GM18499 (cell line): Measurements from ENCODE around the gene INSC.

ENCODE experiments used
- ATAC-seq: cut with Tn5 transposase; IDR thresholded peaks from one replicate; pipeline ENCODE4 v1.9.1; 2021; ENCODE audit warnings: moderate number of reproducible peaks; ENCODE audit not compliant: insufficient read depth, unreplicated experiment

Gene INSC

DNA sequence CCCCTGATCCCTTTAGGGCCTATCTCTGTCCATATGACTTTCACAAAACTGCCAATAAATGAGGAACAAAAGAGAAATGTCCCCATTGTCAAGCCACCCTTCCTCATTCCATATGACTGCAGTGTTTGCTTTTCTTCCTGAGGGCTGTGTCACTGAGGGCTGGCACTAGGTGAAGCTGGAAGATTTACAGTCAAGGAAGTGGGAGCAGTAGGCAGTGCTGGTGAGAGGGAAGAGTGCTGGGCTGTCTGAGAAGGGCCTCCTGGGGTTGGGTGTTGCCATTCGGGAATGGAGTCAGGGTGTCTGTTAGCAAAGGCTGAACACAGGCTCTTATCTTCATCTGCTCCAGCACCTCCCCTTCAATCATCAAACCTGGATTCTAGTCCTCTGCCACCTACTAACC lies 30.9 kb downstream of the INSC start:
- no peak for ATAC-seq

- no peak for ATAC-seq
Measured at GRCh38 chr11:15146271-15147003, 31.7 kb downstream of the INSC start.

DNA sequence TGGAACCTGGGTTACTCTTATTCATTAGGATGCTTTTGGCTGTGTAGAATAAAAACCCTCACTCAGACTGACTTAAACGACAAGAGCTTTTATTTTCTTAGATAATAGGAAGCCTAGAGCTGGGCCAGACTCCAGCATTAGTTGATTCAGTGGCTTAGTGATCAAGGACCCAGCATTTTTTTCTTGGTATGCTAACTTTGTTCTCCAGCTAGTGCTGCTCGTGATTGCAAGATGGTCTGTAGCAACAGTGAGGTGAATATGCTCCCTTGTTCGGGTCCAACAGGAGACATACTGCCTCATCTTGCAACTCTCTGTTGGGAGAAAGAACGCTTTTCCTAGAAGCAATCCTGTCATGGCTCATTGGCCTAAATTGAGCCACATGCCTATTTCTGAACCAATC lies 33.4 kb downstream of the INSC start:
- ATAC-seq = no peak

- no peak for ATAC-seq
Measured at GRCh38 chr11:15149050-15149449, 34.3 kb downstream of the INSC start.

- ATAC-seq = no peak
Measured at GRCh38 chr11:15150507-15150906, 35.8 kb downstream of the INSC start.

- no peak for ATAC-seq
Measured at GRCh38 chr11:15153231-15153630, 38.5 kb downstream of the INSC start.

- ATAC-seq = no peak
Measured at GRCh38 chr11:15157181-15157580, 42.5 kb downstream of the INSC start.

DNA sequence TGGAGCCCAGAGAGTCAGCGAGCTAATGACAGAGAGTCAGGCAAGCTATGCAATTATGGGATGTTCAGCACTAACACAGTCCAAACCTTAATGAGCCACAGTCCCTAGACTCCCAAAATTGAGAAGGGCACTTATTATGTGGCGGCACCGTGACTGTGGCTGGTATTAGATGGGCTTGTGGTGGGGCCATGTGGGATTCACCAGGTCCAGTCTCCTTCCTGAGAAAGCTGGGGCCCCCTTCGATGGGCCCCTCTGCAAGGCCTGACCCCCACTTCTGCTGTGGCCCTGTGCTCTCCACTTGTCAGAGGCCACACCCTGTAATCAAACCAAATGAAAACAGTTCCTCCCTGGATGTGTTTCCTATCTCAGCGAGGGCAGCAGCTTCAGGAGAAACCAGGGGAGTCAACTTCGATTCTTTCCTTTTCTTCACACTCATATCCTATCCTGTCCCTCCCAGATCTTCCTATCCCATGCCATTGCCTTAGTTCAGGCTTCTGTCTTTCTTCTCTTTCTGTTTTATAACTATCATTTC lies 42.9 kb downstream of the INSC start:
- ATAC-seq = no peak

DNA sequence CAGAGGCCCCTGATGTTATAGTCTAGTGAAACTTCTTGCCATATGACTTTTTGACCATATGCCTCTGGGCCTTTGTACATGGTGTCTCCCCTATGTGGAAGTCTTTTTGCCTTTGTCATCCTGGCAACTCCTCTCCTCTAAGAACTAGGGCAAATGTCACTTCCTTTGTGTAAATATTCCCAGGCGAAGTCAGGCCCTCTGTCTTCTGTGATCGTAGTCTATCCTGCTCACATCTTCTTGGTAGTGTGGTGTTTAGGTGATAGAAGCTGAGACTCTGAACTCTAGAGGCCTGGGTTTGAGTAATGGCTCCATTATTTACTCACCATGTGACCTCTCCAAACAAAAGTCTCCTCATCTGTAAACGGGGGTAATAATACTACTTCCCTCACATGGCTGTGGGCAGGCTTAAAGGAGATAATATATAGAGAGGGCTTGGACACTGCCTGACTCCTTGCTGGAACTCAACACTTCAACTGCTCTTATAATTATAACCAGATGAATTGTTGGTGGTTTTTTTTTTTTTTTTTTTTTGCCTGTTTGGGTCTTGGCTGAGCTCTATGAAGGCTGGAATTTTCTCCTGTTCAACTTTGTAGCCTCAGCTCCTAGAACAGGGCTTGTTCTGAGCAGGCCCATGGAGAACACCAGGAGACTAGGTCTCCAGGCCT lies 43.8 kb downstream of the INSC start:
- no peak for ATAC-seq

GRCh38 chr11:15159085-15159484 lies 44.4 kb downstream of the INSC start:
- ATAC-seq = no peak

GRCh38 chr11:15161790-15162189 lies 47.1 kb downstream of the INSC start:
- ATAC-seq = no peak

- no peak for ATAC-seq
Measured at GRCh38 chr11:15163136-15163535, 48.4 kb downstream of the INSC start.

GRCh38 chr11:15166204-15166603 lies 51.5 kb downstream of the INSC start:
- no peak for ATAC-seq

- ATAC-seq = no peak
Measured at GRCh38 chr11:15169815-15170551, 55.3 kb downstream of the INSC start.

DNA sequence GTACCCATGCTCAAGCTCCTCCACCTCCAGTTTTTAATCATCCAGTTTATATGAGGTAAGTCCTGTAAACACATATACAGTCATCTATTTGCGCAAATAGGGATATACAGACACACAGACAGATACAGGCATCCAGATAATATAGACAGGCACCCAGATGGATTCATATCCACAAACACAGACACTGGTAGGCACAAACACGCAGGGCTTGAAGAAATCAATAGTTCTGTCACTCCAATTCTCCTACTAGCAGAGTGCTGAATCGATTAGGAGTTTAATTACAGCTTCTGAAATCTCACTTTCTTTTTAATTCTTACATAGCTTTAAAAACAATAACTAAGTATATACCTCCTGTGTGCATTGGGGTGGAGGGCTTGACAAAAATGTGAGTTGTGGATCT lies 56.0 kb downstream of the INSC start:
- no peak for ATAC-seq

DNA sequence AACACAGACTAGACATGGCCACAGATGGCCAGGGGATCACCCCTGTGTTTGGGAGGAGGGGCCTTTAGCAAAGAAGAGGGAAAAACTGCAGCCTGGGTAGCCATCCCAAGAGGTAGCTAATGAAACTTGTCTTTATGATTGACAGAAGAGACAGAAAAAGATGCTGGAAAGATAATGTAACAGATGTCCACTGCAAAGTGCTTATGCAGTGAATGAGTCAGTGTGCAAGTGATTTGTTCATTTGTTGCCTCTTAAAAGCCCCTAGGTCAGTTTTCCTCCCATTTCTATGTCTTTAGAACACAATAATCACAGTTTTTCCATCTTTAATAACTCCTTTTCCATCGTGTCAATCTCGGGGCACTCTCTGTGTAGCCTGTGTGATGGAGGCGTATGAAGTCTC lies 57.2 kb downstream of the INSC start:
- ATAC-seq = no peak

- no peak for ATAC-seq
Measured at GRCh38 chr11:15175831-15176230, 61.1 kb downstream of the INSC start.

DNA sequence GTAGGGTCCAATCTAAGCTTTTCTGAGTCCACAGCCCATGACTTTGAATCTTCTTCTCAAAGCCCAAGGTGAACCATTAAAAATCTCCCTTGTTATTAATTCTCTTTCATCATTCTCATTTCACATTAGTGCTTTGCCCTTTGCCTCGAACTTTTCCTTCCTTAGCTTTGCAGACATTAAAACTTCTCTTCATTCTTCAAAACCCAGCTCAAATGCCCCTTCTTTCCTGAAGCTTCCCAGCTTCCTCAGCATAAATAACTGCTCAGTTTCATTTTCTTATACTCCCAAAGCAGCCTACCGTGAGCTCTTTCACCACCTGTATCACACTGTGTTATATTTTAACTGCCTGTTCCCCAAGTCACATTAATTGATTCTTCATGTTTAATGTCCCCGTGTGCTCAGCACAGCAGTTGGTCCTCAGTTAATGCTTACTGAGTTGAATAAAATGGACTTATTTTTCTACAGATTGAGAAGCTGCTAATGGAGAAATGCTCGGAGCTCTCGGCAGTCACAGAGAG lies 62.0 kb downstream of the INSC start:
- ATAC-seq = no peak

DNA sequence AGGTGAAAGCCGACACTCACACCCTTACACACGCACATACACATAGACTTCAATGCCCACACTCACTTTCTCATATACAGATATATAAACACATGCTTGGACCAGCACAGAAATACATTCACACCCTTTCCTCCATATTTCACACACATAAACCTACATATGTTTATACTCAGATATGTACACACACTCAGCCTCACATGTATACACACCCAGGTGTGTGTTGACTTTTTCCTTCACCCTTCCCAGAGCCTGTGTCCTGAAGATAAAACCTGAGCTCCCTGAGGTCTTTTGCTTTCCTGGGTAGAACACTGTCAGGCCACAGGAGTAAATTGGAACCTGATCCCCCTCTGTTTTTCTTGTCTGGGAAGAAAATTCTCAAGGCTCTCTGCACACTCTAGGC lies 62.8 kb downstream of the INSC start:
- no peak for ATAC-seq

- no peak for ATAC-seq
Measured at GRCh38 chr11:15178214-15178613, 63.5 kb downstream of the INSC start.

DNA sequence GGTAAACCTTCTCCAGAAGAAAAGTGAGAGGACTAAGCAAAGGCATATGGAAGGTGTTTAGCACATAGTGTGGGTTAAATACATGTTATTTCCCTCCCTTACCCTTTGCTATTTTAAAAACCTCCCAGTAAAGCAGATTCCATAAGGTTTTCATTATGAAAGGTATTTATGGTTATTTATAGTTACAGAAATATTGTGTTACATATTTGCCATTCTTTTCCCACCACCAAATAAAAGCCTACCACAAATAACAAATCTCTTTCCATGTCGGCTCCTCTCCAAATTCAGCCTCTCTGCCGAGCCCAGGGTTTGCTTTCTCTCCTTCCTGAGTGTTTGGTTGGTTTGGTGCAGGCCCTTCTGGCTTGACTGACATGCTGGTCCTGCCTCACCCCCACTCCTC lies 64.4 kb downstream of the INSC start:
- ATAC-seq = no peak
